H1 (cell line): Measurements from ENCODE around the gene FBN3.

Experiments
- CHD2 ChIP-seq: IDR thresholded peaks from 2 replicates; pipeline ENCODE4 v1.6.1; 2012; ENCODE audit warnings: low read length, improper control_type of control experiment
- EGR1 ChIP-seq: IDR thresholded peaks from 2 replicates; pipeline ENCODE4 v1.6.1; 2011; ENCODE audit warnings: low read depth, low read length, borderline replicate concordance
- SAP30 ChIP-seq: fragments of 300-600 bp; sonication (generic); IDR thresholded peaks from 2 replicates; pipeline ENCODE4 v1.7.1; 2012; ENCODE audit warnings: low read length, moderate library complexity, mild to moderate bottlenecking, inconsistent platforms; ENCODE audit not compliant: insufficient read depth, insufficient replicate concordance

- no peak for TF ChIP-seq SAP30
- TF ChIP-seq CHD2: no peak
- TF ChIP-seq EGR1: no peak
Measured at GRCh38 chr19:8127311-8127710, 22.1 kb downstream of the FBN3 start.
